DMS53 treated with DMSO at 0.1 percent for 48 hours (cell line): ENCODE data around the gene DLX3.

ENCODE experiments used
- DNase-seq: peaks from one replicate; lab custom pipeline; 2025; ENCODE audit not compliant: unreplicated experiment; lab: John Stamatoyannopoulos, UW

DLX3 gene

GRCh38 chr17:49959183-49959935 lies 35.7 kb downstream of the DLX3 start:
- DNase-seq: no peak

GRCh38 chr17:49958723-49959122 lies 36.3 kb downstream of the DLX3 start:
- DNase-seq: no peak

- no peak for DNase-seq
Measured at GRCh38 chr17:49957350-49957749, 37.7 kb downstream of the DLX3 start.

GRCh38 chr17:49956780-49957179 lies 38.2 kb downstream of the DLX3 start:
- DNase-seq: no peak

- no peak for DNase-seq
Measured at GRCh38 chr17:49955157-49955556, 39.9 kb downstream of the DLX3 start.

- DNase-seq: no peak
Measured at GRCh38 chr17:49952912-49953497, 42.0 kb downstream of the DLX3 start.

- peak; percentile 76 for DNase-seq
Measured at GRCh38 chr17:49952209-49952911, 42.7 kb downstream of the DLX3 start.

- no peak for DNase-seq
Measured at GRCh38 chr17:49951362-49952082, 43.5 kb downstream of the DLX3 start.

- no peak for DNase-seq
Measured at GRCh38 chr17:49949634-49950033, 45.4 kb downstream of the DLX3 start.

GRCh38 chr17:49946964-49947584 lies 48.0 kb downstream of the DLX3 start:
- no peak for DNase-seq

GRCh38 chr17:49946208-49946607 lies 48.8 kb downstream of the DLX3 start:
- DNase-seq: no peak

- no peak for DNase-seq
Measured at GRCh38 chr17:49944273-49944870, 50.7 kb downstream of the DLX3 start.

GRCh38 chr17:49942947-49943346 lies 52.1 kb downstream of the DLX3 start:
- no peak for DNase-seq

- DNase-seq: no peak
Measured at GRCh38 chr17:49941427-49941826, 53.6 kb downstream of the DLX3 start.
